ENCODE data around the gene MEN1.

DNA sequence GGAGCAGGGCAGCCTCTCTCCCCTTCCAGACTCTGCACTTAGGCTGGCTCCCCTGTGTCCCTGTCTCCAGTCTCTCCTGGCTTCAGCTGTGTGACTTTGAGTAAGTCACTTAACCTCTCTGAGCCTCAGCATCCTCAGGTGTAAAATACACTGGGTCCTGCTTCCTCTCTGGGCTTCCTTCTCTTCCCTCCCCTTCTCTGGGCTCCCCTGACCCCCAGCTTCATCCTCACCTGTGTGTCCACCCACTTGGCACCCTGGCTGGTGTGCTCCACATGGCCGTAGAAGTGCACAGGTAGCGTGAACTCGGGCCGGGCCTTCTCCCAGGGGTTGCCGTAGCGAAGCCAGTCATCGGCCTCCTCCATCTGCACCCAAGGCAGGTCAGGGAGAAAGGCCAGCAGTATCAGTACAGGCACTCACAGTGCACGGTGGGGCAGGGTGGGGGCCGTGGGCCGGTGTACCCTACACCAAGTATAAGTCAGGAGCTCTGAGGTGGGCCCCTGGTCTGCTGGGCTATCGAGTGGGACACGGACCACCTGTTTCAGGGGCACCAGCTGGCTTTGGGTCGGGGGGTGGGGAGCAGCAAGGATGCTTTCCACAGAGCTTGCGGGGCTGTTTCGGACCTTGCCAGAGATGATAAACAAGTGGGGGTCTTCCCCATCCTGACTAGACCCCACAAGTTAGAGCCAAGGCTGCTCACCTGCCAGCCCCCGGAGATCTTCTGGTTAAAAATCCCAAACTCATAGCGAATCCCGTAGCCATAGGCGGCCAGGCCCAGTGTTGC is 52.6 kb downstream of the MEN1 start:
- TF ChIP-seq, protein P1, sequence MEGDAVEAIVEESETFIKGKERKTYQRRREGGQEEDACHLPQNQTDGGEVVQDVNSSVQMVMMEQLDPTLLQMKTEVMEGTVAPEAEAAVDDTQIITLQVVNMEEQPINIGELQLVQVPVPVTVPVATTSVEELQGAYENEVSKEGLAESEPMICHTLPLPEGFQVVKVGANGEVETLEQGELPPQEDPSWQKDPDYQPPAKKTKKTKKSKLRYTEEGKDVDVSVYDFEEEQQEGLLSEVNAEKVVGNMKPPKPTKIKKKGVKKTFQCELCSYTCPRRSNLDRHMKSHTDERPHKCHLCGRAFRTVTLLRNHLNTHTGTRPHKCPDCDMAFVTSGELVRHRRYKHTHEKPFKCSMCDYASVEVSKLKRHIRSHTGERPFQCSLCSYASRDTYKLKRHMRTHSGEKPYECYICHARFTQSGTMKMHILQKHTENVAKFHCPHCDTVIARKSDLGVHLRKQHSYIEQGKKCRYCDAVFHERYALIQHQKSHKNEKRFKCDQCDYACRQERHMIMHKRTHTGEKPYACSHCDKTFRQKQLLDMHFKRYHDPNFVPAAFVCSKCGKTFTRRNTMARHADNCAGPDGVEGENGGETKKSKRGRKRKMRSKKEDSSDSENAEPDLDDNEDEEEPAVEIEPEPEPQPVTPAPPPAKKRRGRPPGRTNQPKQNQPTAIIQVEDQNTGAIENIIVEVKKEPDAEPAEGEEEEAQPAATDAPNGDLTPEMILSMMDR (tag by site-specific recombination; IDR thresholded peaks at IDR 0.05), result no peak
- TF ChIP-seq ZNF24 (tag by site-specific recombination; IDR thresholded peaks at IDR 0.05) (no peak), ZBTB7A (tag by site-specific recombination; IDR thresholded peaks at IDR 0.05; ENCODE audit: low read depth) (no peak), ZNF658 (tag by site-specific recombination; IDR thresholded peaks at IDR 0.05) (no peak), YY1 (tag by site-specific recombination; IDR thresholded peaks at IDR 0.05) (no peak)
- TF ChIP-seq, protein P2, sequence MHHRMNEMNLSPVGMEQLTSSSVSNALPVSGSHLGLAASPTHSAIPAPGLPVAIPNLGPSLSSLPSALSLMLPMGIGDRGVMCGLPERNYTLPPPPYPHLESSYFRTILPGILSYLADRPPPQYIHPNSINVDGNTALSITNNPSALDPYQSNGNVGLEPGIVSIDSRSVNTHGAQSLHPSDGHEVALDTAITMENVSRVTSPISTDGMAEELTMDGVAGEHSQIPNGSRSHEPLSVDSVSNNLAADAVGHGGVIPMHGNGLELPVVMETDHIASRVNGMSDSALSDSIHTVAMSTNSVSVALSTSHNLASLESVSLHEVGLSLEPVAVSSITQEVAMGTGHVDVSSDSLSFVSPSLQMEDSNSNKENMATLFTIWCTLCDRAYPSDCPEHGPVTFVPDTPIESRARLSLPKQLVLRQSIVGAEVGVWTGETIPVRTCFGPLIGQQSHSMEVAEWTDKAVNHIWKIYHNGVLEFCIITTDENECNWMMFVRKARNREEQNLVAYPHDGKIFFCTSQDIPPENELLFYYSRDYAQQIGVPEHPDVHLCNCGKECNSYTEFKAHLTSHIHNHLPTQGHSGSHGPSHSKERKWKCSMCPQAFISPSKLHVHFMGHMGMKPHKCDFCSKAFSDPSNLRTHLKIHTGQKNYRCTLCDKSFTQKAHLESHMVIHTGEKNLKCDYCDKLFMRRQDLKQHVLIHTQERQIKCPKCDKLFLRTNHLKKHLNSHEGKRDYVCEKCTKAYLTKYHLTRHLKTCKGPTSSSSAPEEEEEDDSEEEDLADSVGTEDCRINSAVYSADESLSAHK (tag by site-specific recombination; IDR thresholded peaks at IDR 0.05), result no peak

Measured in HEK293 (cell line).